OCI-LY1 (cell line): ENCODE measurements around the gene PDGFA.

Experiments
- H2AFZ ChIP-seq: fragments of 200-600 bp; sonication (generic), shearing (Covaris generic); 2 replicates; pipeline ENCODE4 v1.6.0; 2014; ENCODE audit warnings: antibody characterized with exemption, mild to moderate bottlenecking, low read length
- H3F3A ChIP-seq: fragments of 200-600 bp; sonication (generic), shearing (Covaris generic); 2 replicates; pipeline ENCODE4 v1.6.0; 2014; ENCODE audit warnings: mild to moderate bottlenecking, antibody characterized with exemption, low read length, moderate library complexity; ENCODE audit not compliant: insufficient read depth
- H3K27ac ChIP-seq: fragments of 200-600 bp; sonication (generic); 2 replicates; pipeline ENCODE4 v1.5.1; 2014; ENCODE audit warnings: low read length, mixed run types, mild to moderate bottlenecking, low read depth; ENCODE audit not compliant: poor library complexity, severe bottlenecking
- H3K27me3 ChIP-seq: fragments of 200-600 bp; sonication (generic); 2 replicates; pipeline ENCODE4 v1.6.0; 2014; ENCODE audit warnings: antibody characterized with exemption, mild to moderate bottlenecking, low read length, moderate library complexity; ENCODE audit not compliant: insufficient read depth
- H3K36me3 ChIP-seq: fragments of 200-600 bp; sonication (generic); 2 replicates; pipeline ENCODE4 v1.6.1; 2014; ENCODE audit warnings: mild to moderate bottlenecking, antibody characterized with exemption, low read length, moderate library complexity, mixed read lengths; ENCODE audit not compliant: insufficient read depth
- H3K4me1 ChIP-seq: fragments of 200-600 bp; sonication (generic); 2 replicates; pipeline ENCODE4 v1.5.1; 2014; ENCODE audit warnings: mild to moderate bottlenecking, low read length, moderate library complexity; ENCODE audit not compliant: insufficient read depth, severe bottlenecking
- H3K4me2 ChIP-seq: fragments of 200-600 bp; sonication (generic), shearing (Covaris generic); 2 replicates; pipeline ENCODE4 v1.6.1; 2014; ENCODE audit warnings: low read length
- H3K4me3 ChIP-seq: fragments of 200-600 bp; sonication (generic); 2 replicates; pipeline ENCODE4 v1.5.1; 2014; ENCODE audit warnings: low read length, low read depth, mild to moderate bottlenecking, mixed read lengths; ENCODE audit not compliant: poor library complexity, severe bottlenecking
- H3K79me2 ChIP-seq: fragments of 200-600 bp; shearing (Covaris generic); 2 replicates; pipeline ENCODE4 v1.6.1; 2016; ENCODE audit warnings: mixed run types, low read length, mixed read lengths; ENCODE audit not compliant: insufficient read depth
- H3K9ac ChIP-seq: fragments of 200-600 bp; sonication (generic), shearing (Covaris generic); 2 replicates; pipeline ENCODE4 v1.6.1; 2014; ENCODE audit warnings: mild to moderate bottlenecking, low read length, mixed read lengths
- H3K9me2 ChIP-seq: fragments of 200-600 bp; sonication (generic), shearing (Covaris generic); 2 replicates; pipeline ENCODE4 v1.6.1; 2014; ENCODE audit warnings: low read depth, mild to moderate bottlenecking, low read length, mixed read lengths
- H3K9me3 ChIP-seq: fragments of 200-600 bp; shearing (Covaris generic); 2 replicates; pipeline ENCODE4 v1.6.1; 2014; ENCODE audit warnings: low read length, mixed read lengths
- H4K20me1 ChIP-seq: fragments of 200-600 bp; sonication (generic), shearing (Covaris generic); 2 replicates; pipeline ENCODE4 v1.6.0; 2016; ENCODE audit warnings: mild to moderate bottlenecking, low read length; ENCODE audit not compliant: insufficient read depth
- CTCF ChIP-seq: fragments of 200-600 bp; sonication (generic), shearing (Covaris generic); IDR thresholded peaks from 2 replicates; pipeline ENCODE4 v1.5.1; 2017; ENCODE audit warnings: mild to moderate bottlenecking, antibody characterized with exemption, low read length, moderate library complexity, mixed read lengths
- EZH2 ChIP-seq: fragments of 200-600 bp; sonication (generic), shearing (Covaris generic); IDR thresholded peaks from 2 replicates; pipeline ENCODE4 v1.8.0; 2017; ENCODE audit warnings: borderline replicate concordance, mixed run types, mild to moderate bottlenecking, antibody characterized with exemption, low read length, moderate library complexity, mixed read lengths

PDGFA gene

GRCh38 chr7:516216-516605, 3.4 kb downstream of the PDGFA start:
- no peak overlapping the region for H3K27ac ChIP-seq
- H2AFZ ChIP-seq, result no peak overlapping the region
- H3K4me2 ChIP-seq, result no peak overlapping the region
- H3K4me3 ChIP-seq, result no peak overlapping the region
- H3K9ac ChIP-seq, result no peak overlapping the region
- H3K36me3 ChIP-seq, result no peaks in the 10 kb centered on the region
- H4K20me1 ChIP-seq, result no peaks in the 10 kb centered on the region
- no peaks in the 10 kb centered on the region for H3K9me2 ChIP-seq
- no peaks in the 10 kb centered on the region for H3K9me3 ChIP-seq
- no peaks in the 10 kb centered on the region for H3K27me3 ChIP-seq
- H3K79me2 ChIP-seq, result no peaks in the 10 kb centered on the region
- no peak for TF ChIP-seq CTCF
- no peak for TF ChIP-seq EZH2
- no peaks in the 10 kb centered on the region for H3F3A ChIP-seq
- H3K4me1 ChIP-seq, result no peaks in the 10 kb centered on the region

GRCh38 chr7:515628-516027, 4.0 kb downstream of the PDGFA start:
- no peaks in the 10 kb centered on the region for H3K36me3 ChIP-seq
- H3K4me3 ChIP-seq, result no peak overlapping the region
- no peak overlapping the region for H2AFZ ChIP-seq
- H3K9me2 ChIP-seq, result no peaks in the 10 kb centered on the region
- no peaks in the 10 kb centered on the region for H3K79me2 ChIP-seq
- TF ChIP-seq CTCF, result no peak
- TF ChIP-seq EZH2, result no peak
- no peaks in the 10 kb centered on the region for H3K27me3 ChIP-seq
- H3K4me1 ChIP-seq, result no peaks in the 10 kb centered on the region
- no peak overlapping the region for H3K9ac ChIP-seq
- no peaks in the 10 kb centered on the region for H3F3A ChIP-seq
- no peaks in the 10 kb centered on the region for H4K20me1 ChIP-seq
- no peak overlapping the region for H3K27ac ChIP-seq
- no peaks in the 10 kb centered on the region for H3K9me3 ChIP-seq
- no peak overlapping the region for H3K4me2 ChIP-seq

- Histone ChIP-seq H3K9me3 (no peaks in the 10 kb centered on the region), H3K27ac (no peak overlapping the region), H3K27me3 (no peaks in the 10 kb centered on the region), H3K79me2 (no peaks in the 10 kb centered on the region), H3K4me3 (no peak overlapping the region), H3K9me2 (no peaks in the 10 kb centered on the region), H3K36me3 (no peaks in the 10 kb centered on the region), H3K9ac (no peak overlapping the region), H2AFZ (no peak overlapping the region), H3F3A (no peaks in the 10 kb centered on the region), H3K4me2 (no peak overlapping the region), H4K20me1 (no peaks in the 10 kb centered on the region), H3K4me1 (no peaks in the 10 kb centered on the region)
- TF ChIP-seq CTCF (no peak), EZH2 (no peak)
These were observed 4.7 kb downstream of the PDGFA start for GRCh38 chr7:514651-515598.
